ENCODE data around the gene NUCB1.

- TF ChIP-seq POLR2A (IDR thresholded peaks at IDR 0.05; ENCODE audit: low read depth, low read length), result no peak
- TF ChIP-seq POLR2AphosphoS5 (IDR thresholded peaks at IDR 0.05; ENCODE audit: low read depth, low read length), result no peak
- no peak for TF ChIP-seq PAX5 (IDR thresholded peaks at IDR 0.05; ENCODE audit: insufficient read depth, low read length, severe bottlenecking)
- TF ChIP-seq TAF1 (IDR thresholded peaks at IDR 0.05; ENCODE audit: low read depth, low read length), result no peak
- TF ChIP-seq SPI1 (IDR thresholded peaks at IDR 0.05; ENCODE audit: low read depth, low read length), result no peak
- no peak for TF ChIP-seq POU2F2 (IDR thresholded peaks at IDR 0.05; ENCODE audit: low read depth, low read length)
Observed at GRCh38 chr19:48856921-48857320, 43.2 kb upstream of the NUCB1 start.

Measured in GM12891 (cell line).